Endometrium (tissue), 2 donors: ENCODE data around the gene PAK5.

Experiments used
- FAIRE-seq: peaks from 2 replicates; lab custom pipeline; 2012; peaks lifted over from hg19 to GRCh38; lab: Jason Lieb, UNC
- donor health status: control.
- donor health status: control.

Gene PAK5

GRCh38 chr20:9575836-9576235, 263.0 kb downstream of the PAK5 start:
- FAIRE-seq: no peak

- no peak for FAIRE-seq
Observed at GRCh38 chr20:9574776-9575175, 264.1 kb downstream of the PAK5 start.

GRCh38 chr20:9574181-9574580, 264.7 kb downstream of the PAK5 start:
- no peak for FAIRE-seq

GRCh38 chr20:9573335-9574151, 265.3 kb downstream of the PAK5 start:
- FAIRE-seq: no peak

GRCh38 chr20:9572670-9573069, 266.2 kb downstream of the PAK5 start:
- no peak for FAIRE-seq

- no peak for FAIRE-seq
Observed at GRCh38 chr20:9571783-9572182, 267.1 kb downstream of the PAK5 start.

GRCh38 chr20:9570612-9571011, 268.3 kb downstream of the PAK5 start:
- FAIRE-seq: no peak

- FAIRE-seq: no peak
Observed at GRCh38 chr20:9566977-9567376, 271.9 kb downstream of the PAK5 start.

- FAIRE-seq: no peak
Observed at GRCh38 chr20:9565910-9566550, 272.8 kb downstream of the PAK5 start.

- FAIRE-seq: no peak
Observed at GRCh38 chr20:9557411-9557810, 281.5 kb downstream of the PAK5 start.

GRCh38 chr20:9555781-9556180, 283.1 kb downstream of the PAK5 start:
- no peak for FAIRE-seq

GRCh38 chr20:9551808-9552550, 286.9 kb downstream of the PAK5 start:
- no peak for FAIRE-seq

GRCh38 chr20:9550871-9551270, 288.0 kb downstream of the PAK5 start:
- FAIRE-seq: no peak

GRCh38 chr20:9550283-9550682, 288.6 kb downstream of the PAK5 start:
- no peak for FAIRE-seq

GRCh38 chr20:9543214-9543613, 295.7 kb downstream of the PAK5 start:
- FAIRE-seq: no peak

GRCh38 chr20:9535449-9535848, 303.4 kb downstream of the PAK5 start:
- FAIRE-seq: no peak

- no peak for FAIRE-seq
Observed at GRCh38 chr20:9534025-9534424, 304.9 kb downstream of the PAK5 start.

- FAIRE-seq: no peak
Observed at GRCh38 chr20:9532069-9532838, 306.6 kb downstream of the PAK5 start.

GRCh38 chr20:9531581-9531980, 307.3 kb downstream of the PAK5 start:
- FAIRE-seq: peak; percentile 62

GRCh38 chr20:9523636-9524035, 315.2 kb downstream of the PAK5 start:
- FAIRE-seq: no peak

- no peak for FAIRE-seq
Observed at GRCh38 chr20:9520086-9520485, 318.8 kb downstream of the PAK5 start.

GRCh38 chr20:9518576-9519175, 320.2 kb downstream of the PAK5 start:
- FAIRE-seq: no peak
